Mesothelial cell of epicardium (in vitro differentiated cells): ENCODE measurements around the gene HID1. TPM values are rescaled to one million over a fixed set of nuclear protein-coding genes. Genes with fewer than 3 reads are reported as not detected.
"Not testable (repeated sequence)": the region's sequence is repeated elsewhere in the genome, so short reads cannot be mapped to it uniquely, and the experiment has no call there.

Source experiments
- DNase-seq, 2 experiments: peaks; one replicate each; pipeline ENCODE4 v3.0.0; 2021; ENCODE audit warnings: low spot score in 2 of 2; ENCODE audit not compliant: unreplicated experiment in 2 of 2
- H3K27ac Mint-ChIP-seq: 2 replicates; pipeline ENCODE4 v1.8.0; 2021; ENCODE audit warnings: mixed read lengths
- H3K27me3 Mint-ChIP-seq: 2 replicates; pipeline ENCODE4 v1.8.0; 2021; ENCODE audit warnings: low read depth, mixed read lengths
- H3K36me3 Mint-ChIP-seq: 2 replicates; pipeline ENCODE4 v1.8.0; 2021; ENCODE audit warnings: mixed read lengths
- H3K4me1 Mint-ChIP-seq: 2 replicates; pipeline ENCODE4 v1.8.0; 2021; ENCODE audit warnings: mixed read lengths
- H3K4me3 Mint-ChIP-seq: 2 replicates; pipeline ENCODE4 v1.8.0; 2021; ENCODE audit warnings: mild to moderate bottlenecking, moderate library complexity, mixed read lengths
- H3K9me3 Mint-ChIP-seq: 2 replicates; pipeline ENCODE4 v1.8.0; 2021; ENCODE audit warnings: mixed read lengths
- CTCF ChIP-seq: fragments of 200-600 bp; sonication (generic); IDR thresholded peaks from one replicate; pipeline ENCODE4 v1.5.0; 2021; ENCODE audit warnings: antibody characterized with exemption; ENCODE audit not compliant: unreplicated experiment
- total RNA-seq: library from RNA; stranded (reverse); gene quantifications from 3 replicates; pipeline ENCODE4 v1.2.1, GENCODE V29; 2021

Gene HID1
- total RNA-seq, 1 donor from 2014 or later: 50.7 TPM

GRCh38 chr17:74986206-74986576 lies 13.6 kb upstream of the HID1 start:
- H3K27ac Mint-ChIP-seq: no peak overlapping the region
- H3K27me3 Mint-ChIP-seq: no peaks in the 10 kb centered on the region
- TF ChIP-seq CTCF: no peak
- H3K4me3 Mint-ChIP-seq: no peak overlapping the region
- H3K9me3 Mint-ChIP-seq: no peaks in the 10 kb centered on the region
- no peaks in the 10 kb centered on the region for H3K36me3 Mint-ChIP-seq
- H3K4me1 Mint-ChIP-seq: peaks cover 20% of the 10 kb centered on the region
- no peak for DNase-seq

GRCh38 chr17:74982663-74983313 lies 10.2 kb upstream of the HID1 start:
- not testable (repeated sequence) for H3K27ac Mint-ChIP-seq, DNase-seq, H3K36me3 Mint-ChIP-seq, H3K27me3 Mint-ChIP-seq, H3K9me3 Mint-ChIP-seq
- peaks cover 12% of the 10 kb centered on the region for H3K4me1 Mint-ChIP-seq
- H3K4me3 Mint-ChIP-seq: peak overlapping the region; percentile 81

GRCh38 chr17:74981979-74982662 lies 9.6 kb upstream of the HID1 start:
- Mint-ChIP-seq H3K9me3 (no peaks in the 10 kb centered on the region), H3K27me3 (peaks cover 3% of the 10 kb centered on the region), H3K4me3 (peak overlapping the region; percentile 81), H3K4me1 (peaks cover 10% of the 10 kb centered on the region), H3K36me3 (no peaks in the 10 kb centered on the region), H3K27ac (peak overlapping the region; percentile 81)
- TF ChIP-seq CTCF: no peak
- DNase-seq: peak; percentile 58 to 75

- Mint-ChIP-seq H3K4me3 (peak overlapping the region; percentile 81), H3K36me3 (no peaks in the 10 kb centered on the region), H3K4me1 (peaks cover 8% of the 10 kb centered on the region), H3K27ac (peak overlapping the region; percentile 81), H3K27me3 (peaks cover 3% of the 10 kb centered on the region), H3K9me3 (no peaks in the 10 kb centered on the region)
- no peak for TF ChIP-seq CTCF
- no peak for DNase-seq
Observed at GRCh38 chr17:74981318-74981978, 8.9 kb upstream of the HID1 start.

- Mint-ChIP-seq H3K4me1 (peaks cover 9% of the 10 kb centered on the region), H3K9me3 (no peaks in the 10 kb centered on the region), H3K4me3 (no peak overlapping the region), H3K27me3 (peaks cover 15% of the 10 kb centered on the region), H3K27ac (no peak overlapping the region), H3K36me3 (no peaks in the 10 kb centered on the region)
- DNase-seq: no peak
- TF ChIP-seq CTCF: no peak
Observed at GRCh38 chr17:74979408-74980146, 7.0 kb upstream of the HID1 start.
